Neural progenitor cell (in vitro differentiated cells): ENCODE data around the gene R3HDM1. TPM values are rescaled to one million over a fixed set of nuclear protein-coding genes. Genes with fewer than 3 reads are reported as not detected.

Experiments used
- DNase-seq: peaks from one replicate; pipeline ENCODE4 v3.0.0-alpha.2; 2016; ENCODE audit warnings: low spot score
- H2AFZ ChIP-seq: fragments of 200-600 bp; sonication (generic); replicated peaks from 2 replicates; pipeline ENCODE4 v1.6.1; 2016; ENCODE audit warnings: antibody characterized with exemption
- H3F3A ChIP-seq: fragments of 200-600 bp; sonication (generic); 2 replicates; pipeline ENCODE4 v1.6.1; 2016; ENCODE audit warnings: antibody characterized with exemption, low read depth
- H3K27ac ChIP-seq: fragments of 200-600 bp; sonication (generic); 2 replicates; pipeline ENCODE4 v1.5.1; 2016; ENCODE audit warnings: mild to moderate bottlenecking
- H3K27me3 ChIP-seq: fragments of 200-600 bp; sonication (generic); 2 replicates; pipeline ENCODE4 v1.6.1; 2016; ENCODE audit warnings: mild to moderate bottlenecking, moderate library complexity
- H3K36me3 ChIP-seq: fragments of 200-600 bp; sonication (generic); 2 replicates; pipeline ENCODE4 v1.5.1; 2016
- H3K4me1 ChIP-seq: fragments of 200-600 bp; sonication (generic); 2 replicates; pipeline ENCODE4 v1.6.1; 2016; ENCODE audit warnings: mixed run types
- H3K4me2 ChIP-seq: fragments of 200-600 bp; sonication (generic); 2 replicates; pipeline ENCODE4 v1.6.1; 2016
- H3K4me3 ChIP-seq: fragments of 200-600 bp; sonication (generic); 2 replicates; pipeline ENCODE4 v1.5.1; 2016
- H3K79me2 ChIP-seq: fragments of 200-600 bp; sonication (generic); 2 replicates; pipeline ENCODE4 v1.6.1; 2016; ENCODE audit warnings: low read depth
- H3K9ac ChIP-seq: fragments of 200-600 bp; sonication (generic); 2 replicates; pipeline ENCODE4 v1.6.1; 2016
- H3K9me3 ChIP-seq: fragments of 200-600 bp; sonication (generic); 2 replicates; pipeline ENCODE4 v1.5.1; 2016; ENCODE audit warnings: low read depth
- H4K20me1 ChIP-seq: fragments of 200-600 bp; sonication (generic); 2 replicates; pipeline ENCODE4 v1.6.1; 2016; ENCODE audit warnings: low read depth
- H3K27ac Mint-ChIP-seq: 3 replicates; pipeline ENCODE4 v1.8.0; 2021; ENCODE audit warnings: mixed read lengths
- H3K27me3 Mint-ChIP-seq: 2 replicates; pipeline ENCODE4 v1.8.0; 2022; ENCODE audit warnings: low read depth, mild to moderate bottlenecking, inconsistent platforms, moderate library complexity, mixed read lengths; ENCODE audit not compliant: insufficient read depth
- H3K36me3 Mint-ChIP-seq: 3 replicates; pipeline ENCODE4 v1.8.0; 2021; ENCODE audit warnings: mixed read lengths
- H3K4me1 Mint-ChIP-seq: 3 replicates; pipeline ENCODE4 v1.8.0; 2021; ENCODE audit warnings: mixed read lengths
- H3K4me3 Mint-ChIP-seq: 3 replicates; pipeline ENCODE4 v1.8.0; 2021; ENCODE audit warnings: mild to moderate bottlenecking, moderate library complexity, mixed read lengths
- H3K9me3 Mint-ChIP-seq: 3 replicates; pipeline ENCODE4 v1.8.0; 2020; ENCODE audit warnings: mixed read lengths
- CTCF ChIP-seq: fragments of 200-600 bp; sonication (generic); IDR thresholded peaks from 2 replicates; pipeline ENCODE4 v1.5.1; 2017; ENCODE audit warnings: antibody characterized with exemption, mild to moderate bottlenecking
- EZH2 ChIP-seq: fragments of 200-600 bp; sonication (generic); IDR thresholded peaks from 2 replicates; pipeline ENCODE4 v1.6.1; 2017; ENCODE audit warnings: antibody characterized with exemption, mild to moderate bottlenecking, moderate library complexity
- EZH2phosphoT487 ChIP-seq: fragments of 200-600 bp; sonication (generic); IDR thresholded peaks from 2 replicates; pipeline ENCODE4 v1.6.1; 2017; ENCODE audit warnings: antibody characterized with exemption
- total RNA-seq: library from RNA; depleted of rRNA; stranded (reverse); fragments of >200 nt; gene quantifications from 2 replicates; pipeline ENCODE4 v1.2.3, GENCODE V29; 2015; ENCODE audit warnings: low replicate concordance

The R3HDM1 gene
- total RNA-seq, 1 donor from 2014 or later, result 49.4 TPM

GRCh38 chr2:135600915-135601314 is 69.6 kb downstream of the R3HDM1 start:
- H3K9me3 ChIP-seq, result no peaks in the 10 kb centered on the region
- TF ChIP-seq CTCF (peak; percentile 14), EZH2 (no peak), EZH2phosphoT487 (no peak)
- H3K27ac ChIP-seq, result no peak overlapping the region
- H3K36me3 ChIP-seq, result peaks cover 11% of the 10 kb centered on the region
- H3K79me2 ChIP-seq, result peaks cover 32% of the 10 kb centered on the region
- no peak overlapping the region for H3K9ac ChIP-seq
- no peaks in the 10 kb centered on the region for H3K27me3 ChIP-seq
- Mint-ChIP-seq H3K9me3 (no peaks in the 10 kb centered on the region), H3K4me3 (no peak overlapping the region), H3K4me1 (no peaks in the 10 kb centered on the region), H3K27me3 (no peaks in the 10 kb centered on the region), H3K36me3 (peaks cover 12% of the 10 kb centered on the region), H3K27ac (no peak overlapping the region)
- no peak overlapping the region for H3K4me2 ChIP-seq
- H3K4me1 ChIP-seq, result no peaks in the 10 kb centered on the region
- H3F3A ChIP-seq, result no peaks in the 10 kb centered on the region
- H2AFZ ChIP-seq, result no peak overlapping the region
- H4K20me1 ChIP-seq, result no peaks in the 10 kb centered on the region
- no peak overlapping the region for H3K4me3 ChIP-seq
- no peak for DNase-seq

- H3K79me2 ChIP-seq, result peaks cover 21% of the 10 kb centered on the region
- no peak overlapping the region for H3K4me3 Mint-ChIP-seq
- TF ChIP-seq EZH2 (no peak), CTCF (no peak), EZH2phosphoT487 (no peak)
Measured at GRCh38 chr2:135603543-135603942, 72.3 kb downstream of the R3HDM1 start.

GRCh38 chr2:135607561-135607960 is 76.3 kb downstream of the R3HDM1 start:
- Mint-ChIP-seq H3K4me3 (no peak overlapping the region), H3K9me3 (no peaks in the 10 kb centered on the region), H3K36me3 (peaks cover 26% of the 10 kb centered on the region), H3K27me3 (no peaks in the 10 kb centered on the region), H3K4me1 (no peaks in the 10 kb centered on the region), H3K27ac (no peak overlapping the region)
- no peak overlapping the region for H3K9ac ChIP-seq
- no peaks in the 10 kb centered on the region for H3K4me1 ChIP-seq
- TF ChIP-seq EZH2 (no peak), EZH2phosphoT487 (no peak), CTCF (no peak)
- H3K36me3 ChIP-seq, result peaks cover 11% of the 10 kb centered on the region
- H3F3A ChIP-seq, result no peaks in the 10 kb centered on the region
- H4K20me1 ChIP-seq, result no peaks in the 10 kb centered on the region
- no peak overlapping the region for H3K27ac ChIP-seq
- H3K79me2 ChIP-seq, result no peaks in the 10 kb centered on the region
- H3K9me3 ChIP-seq, result no peaks in the 10 kb centered on the region
- no peak overlapping the region for H2AFZ ChIP-seq
- no peak overlapping the region for H3K4me3 ChIP-seq
- no peak overlapping the region for H3K4me2 ChIP-seq
- DNase-seq, result no peak
- no peaks in the 10 kb centered on the region for H3K27me3 ChIP-seq

More at GRCh38 chr2:135603543-135603942, 72.3 kb downstream of the R3HDM1 start:
- no peaks in the 10 kb centered on the region for H3K9me3 ChIP-seq
- peaks cover 11% of the 10 kb centered on the region for H3K36me3 ChIP-seq
- Mint-ChIP-seq H3K36me3 (peaks cover 21% of the 10 kb centered on the region), H3K27ac (no peak overlapping the region), H3K27me3 (no peaks in the 10 kb centered on the region), H3K9me3 (no peaks in the 10 kb centered on the region), H3K4me1 (no peaks in the 10 kb centered on the region)
- H3K4me3 ChIP-seq, result no peak overlapping the region
- H3K9ac ChIP-seq, result no peak overlapping the region
- H3F3A ChIP-seq, result no peaks in the 10 kb centered on the region
- H3K4me2 ChIP-seq, result no peak overlapping the region
- no peaks in the 10 kb centered on the region for H3K27me3 ChIP-seq
- no peaks in the 10 kb centered on the region for H4K20me1 ChIP-seq
- no peak overlapping the region for H2AFZ ChIP-seq
- H3K27ac ChIP-seq, result no peak overlapping the region
- H3K4me1 ChIP-seq, result no peaks in the 10 kb centered on the region
- DNase-seq, result no peak
